ENCODE data around the gene STXBP4. TPM values are rescaled to one million over a fixed set of nuclear protein-coding genes. Genes with fewer than 3 reads are reported as not detected.
A peak's percentile ranks its signal among the peaks of the same experiment; 100 is the strongest.
"Not testable (repeated sequence)": the region's sequence is repeated elsewhere in the genome, so short reads cannot be mapped to it uniquely, and the experiment has no call there.

Gene STXBP4
- total RNA-seq, 1 experiment from 2014 or later = 2.8 TPM

DNA sequence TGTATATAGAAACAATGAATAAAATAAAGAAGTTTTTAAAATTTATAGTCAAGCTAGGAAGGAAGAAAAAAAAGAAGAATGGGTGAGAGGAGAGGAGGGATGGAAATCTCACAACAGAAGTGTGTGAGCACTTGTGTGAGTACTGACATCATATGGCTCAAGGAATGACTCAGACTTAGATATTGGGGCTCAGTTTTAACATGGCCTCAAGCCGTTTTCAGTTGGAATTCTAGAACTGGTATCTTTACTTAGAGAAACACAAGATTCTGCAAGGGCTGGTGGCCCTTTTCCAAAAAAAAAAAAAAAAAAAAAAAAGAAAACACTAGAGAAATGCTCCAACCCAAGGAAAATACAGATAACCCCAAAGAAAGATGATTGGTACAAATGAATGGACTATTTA lies 55.1 kb downstream of the STXBP4 start:
- DNase-seq (ENCODE audit: low spot score) = no peak
- in situ Hi-C loops (cut with HindIII; ENCODE audit: low sequenced_read_pairs) = no loop called here

DNA sequence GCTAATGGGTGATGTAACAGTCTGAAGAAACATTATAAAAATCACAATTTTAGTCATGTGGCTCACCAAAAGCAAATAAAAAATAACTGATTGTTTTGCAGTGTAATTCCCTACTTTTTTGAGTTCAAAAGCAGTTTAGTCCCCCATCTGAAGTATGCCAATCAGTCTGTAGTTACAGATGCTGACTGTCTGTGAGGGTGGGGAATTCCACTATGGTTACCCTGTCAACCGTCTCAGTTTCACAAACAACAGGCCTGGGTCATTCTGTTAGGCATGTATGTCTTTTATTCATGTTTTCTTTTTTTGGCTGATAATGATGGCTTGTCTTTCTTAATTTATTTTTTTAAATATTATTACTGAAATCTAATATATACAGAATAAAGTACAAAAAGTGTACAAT lies 69.3 kb downstream of the STXBP4 start:
- in situ Hi-C loops (cut with HindIII; ENCODE audit: low sequenced_read_pairs) = no loop called here
- DNase-seq (ENCODE audit: low spot score) = no peak

DNA sequence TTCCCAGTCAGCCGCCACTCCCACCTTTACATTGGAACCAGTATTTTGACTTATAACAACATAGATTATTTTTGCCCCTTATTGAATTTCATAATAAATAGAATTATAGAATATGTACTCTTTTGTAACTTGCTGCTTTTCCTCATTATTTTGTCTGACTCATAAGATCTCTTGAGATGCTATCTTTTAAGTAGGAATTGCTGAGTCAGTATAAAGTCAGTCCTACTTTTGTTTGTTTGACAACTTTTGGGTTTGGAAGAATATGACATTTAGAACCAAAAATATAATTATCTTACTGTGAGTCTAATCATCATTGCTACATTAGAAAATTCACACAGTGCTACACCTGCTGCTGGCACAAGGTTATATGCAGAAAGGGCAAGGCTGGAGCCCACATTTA lies 69.7 kb downstream of the STXBP4 start:
- DNase-seq (ENCODE audit: low spot score) = no peak
- in situ Hi-C loops (cut with HindIII; ENCODE audit: low sequenced_read_pairs) = no loop called here

DNA sequence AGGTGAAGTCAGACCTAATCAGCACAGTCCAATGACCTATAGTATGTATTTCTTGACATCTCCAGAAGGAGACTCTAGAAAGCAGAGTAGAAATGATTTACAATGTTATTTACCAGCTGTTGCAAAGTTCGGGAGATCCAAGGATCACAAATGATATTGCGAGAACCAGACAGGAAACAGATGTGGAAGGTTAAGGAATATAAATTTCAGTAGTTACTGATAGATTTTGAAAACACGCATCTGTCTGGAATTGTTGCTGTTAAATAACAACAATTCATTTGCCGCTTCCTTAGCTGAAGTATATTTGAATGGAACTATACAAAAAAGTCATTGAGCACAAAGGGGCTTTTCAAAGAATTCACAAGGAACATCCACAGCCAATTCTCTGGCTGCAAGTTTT lies 72.0 kb downstream of the STXBP4 start:
- no peak for DNase-seq (ENCODE audit: low spot score)
- in situ Hi-C loops (cut with HindIII; ENCODE audit: low sequenced_read_pairs) = no loop called here

DNA sequence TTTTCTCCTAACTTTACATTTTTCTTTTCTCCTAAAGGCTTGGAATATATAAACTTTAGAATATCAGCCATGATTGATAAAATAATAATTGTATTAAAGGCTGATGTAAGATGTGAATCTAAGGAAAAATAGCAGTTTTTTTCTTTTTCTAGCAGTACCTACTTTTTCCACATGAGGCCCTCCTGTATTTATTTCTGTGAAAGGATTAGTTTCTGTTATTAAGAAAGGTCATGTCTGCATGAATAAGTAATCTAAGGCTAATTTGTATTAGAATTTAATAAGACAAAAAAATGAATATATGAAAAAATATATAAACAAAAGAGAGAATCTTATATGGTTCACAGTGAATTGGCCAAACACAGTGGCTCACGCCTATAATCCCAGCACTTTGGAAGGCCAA lies 85.3 kb downstream of the STXBP4 start:
- in situ Hi-C loops (cut with HindIII; ENCODE audit: low sequenced_read_pairs) = no loop called here
- peak; percentile 37 for DNase-seq (ENCODE audit: low spot score)

DNA sequence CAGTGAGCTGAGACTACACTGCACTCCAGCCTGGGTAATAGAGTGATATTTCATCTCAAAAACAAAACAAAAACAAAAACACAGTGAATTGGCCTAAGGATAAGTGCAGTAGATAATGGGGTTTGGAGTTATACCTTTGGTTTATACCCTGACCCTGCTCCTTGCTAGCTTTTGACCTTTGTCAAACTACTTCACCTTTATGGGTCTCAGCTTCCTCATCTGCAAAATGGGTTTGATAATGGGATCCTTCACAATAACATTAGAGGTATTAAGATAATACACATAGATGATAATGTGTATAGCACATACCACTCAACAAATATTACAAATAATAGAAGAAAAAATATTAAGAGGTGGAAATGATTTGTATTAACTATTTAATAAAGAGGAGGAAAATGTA lies 85.9 kb downstream of the STXBP4 start:
- in situ Hi-C loops (cut with HindIII; ENCODE audit: low sequenced_read_pairs) = no loop called here

DNA sequence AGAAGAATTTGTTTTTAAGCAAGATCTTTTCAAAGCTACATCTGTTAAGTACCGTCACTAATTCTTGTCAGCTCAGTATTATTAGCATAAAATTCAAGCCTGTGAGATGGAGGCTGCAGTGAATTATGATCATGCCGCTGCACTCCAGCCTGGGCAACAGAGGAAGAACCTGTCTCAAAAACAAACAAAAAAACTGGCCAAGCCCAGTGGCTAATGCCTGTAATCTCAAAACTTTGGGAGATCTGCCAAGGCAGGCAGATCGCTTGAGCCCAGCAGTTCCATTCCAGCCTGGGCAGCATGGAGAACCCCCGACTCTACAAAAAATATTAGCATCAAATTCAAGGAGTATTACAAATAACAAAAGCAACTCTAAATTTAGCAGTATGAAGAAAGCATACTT lies 88.0 kb downstream of the STXBP4 start:
- in situ Hi-C loops (cut with HindIII; ENCODE audit: low sequenced_read_pairs) = no loop called here
- peak; percentile 61 for DNase-seq (ENCODE audit: low spot score)

More for the DNA sequence above, 85.9 kb downstream of the STXBP4 start:
- DNase-seq (ENCODE audit: low spot score) = no peak

DNA sequence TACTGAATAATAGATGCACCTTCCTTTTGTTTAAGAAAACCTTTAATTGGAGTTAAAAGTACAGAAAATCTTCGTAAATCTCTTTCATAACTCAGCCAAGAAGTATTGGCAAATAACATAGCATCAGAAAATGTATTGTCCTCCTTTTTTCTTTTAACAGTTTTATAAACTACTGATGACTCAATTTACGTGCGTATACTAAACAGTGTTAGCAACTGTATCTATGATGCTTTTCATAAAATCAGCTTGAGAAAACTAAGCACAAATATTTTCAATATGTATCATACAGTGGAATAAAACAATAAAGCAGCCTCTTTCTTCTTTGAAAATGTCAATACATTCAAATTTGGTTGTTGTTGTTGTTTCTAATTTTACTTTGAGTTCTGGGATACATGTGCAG lies 88.6 kb downstream of the STXBP4 start:
- DNase-seq (ENCODE audit: low spot score) = no peak
- in situ Hi-C loops (cut with HindIII; ENCODE audit: low sequenced_read_pairs) = no loop called here

DNA sequence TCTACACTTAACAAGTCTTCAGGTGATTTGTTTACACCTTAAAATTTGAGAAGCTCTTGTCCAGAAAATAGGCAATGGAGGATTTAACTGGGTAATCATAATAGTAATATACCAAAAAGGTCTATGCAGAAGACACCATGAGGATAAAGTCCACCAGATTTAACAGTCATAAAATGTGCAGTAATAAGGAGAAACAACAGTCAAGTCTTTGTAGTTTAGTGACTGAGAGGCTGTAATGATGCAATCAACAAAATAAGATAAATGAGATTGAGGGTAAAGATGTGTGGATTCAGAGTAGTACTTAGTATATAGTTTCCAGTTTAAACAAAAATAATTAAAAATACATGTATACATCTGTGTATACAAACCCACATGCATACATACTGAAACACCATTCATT lies 91.2 kb downstream of the STXBP4 start:
- in situ Hi-C loops (cut with HindIII; ENCODE audit: low sequenced_read_pairs) = no loop called here
- no peak for DNase-seq (ENCODE audit: low spot score)

DNA sequence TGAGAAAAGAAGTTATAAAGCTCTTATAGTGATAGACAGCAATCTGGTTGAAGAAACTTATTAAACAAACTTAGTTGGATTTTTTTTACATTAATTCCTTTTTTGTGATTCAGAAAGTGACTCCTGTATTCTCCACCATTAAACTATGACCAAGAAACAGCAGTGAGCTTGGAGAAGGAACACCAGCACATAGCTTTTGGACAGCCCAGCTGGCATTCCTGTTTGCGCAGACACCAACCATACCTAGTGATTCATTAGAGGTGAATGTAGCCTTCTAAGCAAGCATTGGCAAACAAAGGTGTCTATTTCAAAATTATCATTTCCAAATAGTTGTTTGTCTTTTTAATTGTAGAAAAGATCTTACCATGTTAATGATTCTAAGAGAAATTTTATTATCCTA lies 94.4 kb downstream of the STXBP4 start:
- DNase-seq (ENCODE audit: low spot score) = no peak
- in situ Hi-C loops (cut with HindIII; ENCODE audit: low sequenced_read_pairs) = no loop called here

DNA sequence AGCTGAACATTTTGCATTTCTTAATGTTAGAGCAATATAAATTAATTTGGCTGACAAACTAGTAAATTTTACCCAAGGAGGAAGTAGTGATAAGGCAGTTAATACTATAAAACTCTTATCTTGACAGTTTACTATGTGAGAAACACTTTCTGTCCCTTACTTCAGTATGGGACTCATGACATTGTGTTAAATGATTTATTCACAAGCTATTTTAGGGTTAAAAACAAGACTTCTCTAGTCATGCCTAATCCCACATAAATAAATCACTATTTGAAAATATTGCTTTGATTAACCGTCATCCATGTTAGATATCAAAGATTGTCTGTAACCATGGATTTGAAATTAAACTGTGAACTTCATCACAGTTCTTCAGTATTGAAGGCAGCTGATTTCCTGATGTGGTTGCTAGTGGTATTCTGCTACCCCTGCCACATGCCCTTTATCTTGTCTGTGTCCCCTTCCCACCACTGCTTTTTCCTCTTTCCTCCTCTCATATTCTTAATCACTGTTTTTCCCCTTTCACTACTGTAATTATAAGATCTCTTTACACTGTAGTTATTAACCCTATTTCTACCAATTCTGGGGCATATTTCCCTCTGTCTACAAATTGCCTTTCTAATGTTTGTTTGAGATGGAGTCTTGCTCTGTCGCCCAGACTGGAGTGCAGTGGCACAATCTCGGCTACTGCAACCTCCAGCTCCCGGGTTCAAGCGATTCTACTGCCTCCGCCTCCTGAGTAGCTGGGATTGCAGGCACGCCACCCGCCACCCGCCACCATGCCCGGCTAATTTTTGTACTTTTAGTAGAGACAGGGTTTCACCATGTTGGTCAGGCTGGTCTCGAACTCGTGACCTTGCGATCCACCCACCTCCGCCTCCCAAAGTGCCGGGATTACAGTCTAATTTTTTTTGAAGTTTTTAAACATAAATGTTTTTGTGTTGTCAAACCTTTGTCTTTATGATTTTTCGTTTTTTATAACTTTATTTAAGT lies 95.6 kb downstream of the STXBP4 start:
- DNase-seq (ENCODE audit: low spot score) = no peak
- in situ Hi-C loops (cut with HindIII; ENCODE audit: low sequenced_read_pairs) = no loop called here

DNA sequence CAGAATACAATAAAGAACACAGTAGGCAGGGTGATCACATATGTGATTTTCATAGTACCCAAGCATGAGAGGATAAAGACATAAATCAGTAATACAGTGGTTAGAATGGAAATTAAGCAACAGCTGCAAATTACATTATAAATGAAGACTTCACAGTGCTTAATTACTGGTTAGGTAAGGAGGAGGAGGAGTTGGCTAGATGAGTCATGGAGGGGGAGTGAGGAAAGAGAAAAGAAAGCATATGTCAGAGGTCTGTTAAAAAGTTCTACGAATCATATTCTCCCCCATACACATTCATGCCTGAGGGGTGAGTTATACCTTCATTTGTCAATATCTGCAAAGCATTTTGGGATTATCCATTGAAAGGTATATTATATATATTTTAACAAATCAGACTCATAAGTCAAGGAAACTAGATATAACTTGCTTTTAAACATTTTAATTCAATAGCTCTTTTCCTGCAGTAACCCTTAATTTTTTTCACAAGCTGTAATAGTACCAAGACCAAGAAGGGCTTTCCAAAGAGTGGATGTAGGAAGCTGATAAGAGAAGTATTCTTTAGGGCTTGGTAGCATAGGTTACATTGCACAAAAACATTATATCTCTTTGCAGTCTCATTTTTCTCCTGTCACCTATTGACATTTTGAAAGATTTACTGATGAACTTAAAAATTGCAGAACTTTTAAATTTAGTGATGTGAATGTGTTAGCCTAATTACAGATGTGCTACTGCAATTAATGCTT lies 99.3 kb downstream of the STXBP4 start:
- no peak for DNase-seq (ENCODE audit: low spot score)
- in situ Hi-C loops (cut with HindIII; ENCODE audit: low sequenced_read_pairs) = no loop called here

DNA sequence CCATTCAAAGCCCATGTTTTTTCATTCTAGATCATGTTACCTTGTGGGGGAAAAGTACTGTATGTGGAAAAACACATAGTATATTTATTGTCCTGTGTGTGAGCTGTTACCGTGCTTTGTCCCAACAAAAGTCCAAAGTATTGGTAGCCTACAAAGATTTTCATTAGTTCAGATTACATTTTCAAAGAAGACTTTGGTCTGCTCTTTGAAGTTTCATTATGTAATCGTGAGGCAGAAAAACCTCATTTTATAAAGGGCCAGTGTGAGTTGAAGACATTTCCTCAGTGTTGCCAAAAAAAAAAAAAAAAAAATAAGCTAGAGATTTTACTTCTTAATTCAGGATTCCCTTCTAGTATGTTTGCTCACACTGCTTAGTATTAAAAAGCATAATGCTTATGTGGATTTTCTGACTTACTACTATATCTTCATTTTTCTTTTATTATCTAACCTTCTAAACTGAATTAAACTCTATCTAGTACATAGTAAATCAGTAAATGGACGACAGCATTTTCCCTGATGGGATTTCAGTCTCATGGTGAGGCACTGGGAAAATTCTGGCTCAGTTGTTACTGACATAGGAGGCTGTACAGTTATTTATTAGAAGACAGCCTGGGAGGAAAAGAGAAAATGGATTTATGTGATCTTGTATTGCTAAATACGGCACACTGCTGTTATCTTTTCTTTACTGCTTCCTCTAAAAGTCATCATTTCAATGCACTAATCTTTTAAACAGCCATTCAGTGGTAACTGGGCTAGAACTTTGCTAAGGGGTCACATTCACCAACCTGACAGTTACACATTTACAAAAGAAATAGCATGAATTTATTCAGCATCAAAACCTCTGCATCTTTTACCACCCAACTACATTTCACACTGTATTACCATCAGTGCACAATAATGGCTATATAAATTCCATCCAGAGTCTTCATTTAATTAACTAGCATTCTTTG lies 100.6 kb downstream of the STXBP4 start:
- no peak for DNase-seq (ENCODE audit: low spot score)
- in situ Hi-C loops (cut with HindIII; ENCODE audit: low sequenced_read_pairs) = no loop called here

DNA sequence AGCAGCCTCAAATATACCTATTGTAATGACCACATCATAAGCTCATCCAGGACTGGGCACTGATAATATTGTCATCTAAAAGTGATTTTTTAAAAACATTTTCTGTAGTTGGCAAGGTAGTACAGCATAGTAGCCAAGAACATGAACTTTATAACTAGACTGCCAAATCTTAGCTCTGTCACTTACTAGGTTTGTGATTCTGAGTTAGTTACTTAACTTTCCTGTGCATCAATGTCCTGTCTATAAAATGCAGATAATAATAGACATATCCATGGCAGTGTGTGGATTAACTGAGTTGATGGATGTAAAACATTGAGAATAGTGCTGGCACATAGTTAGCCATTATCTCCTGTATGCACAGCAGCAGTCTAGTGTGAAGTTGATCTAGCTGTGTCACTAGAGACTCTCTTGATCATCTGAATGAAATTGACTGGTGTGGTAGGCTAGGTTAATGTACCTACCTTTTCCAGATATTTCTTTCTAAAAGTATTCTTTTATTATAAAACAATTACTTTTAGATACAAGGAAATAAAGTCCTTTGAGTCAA lies 101.5 kb downstream of the STXBP4 start:
- DNase-seq (ENCODE audit: low spot score) = no peak
- in situ Hi-C loops (cut with HindIII; ENCODE audit: low sequenced_read_pairs) = no loop called here

DNA sequence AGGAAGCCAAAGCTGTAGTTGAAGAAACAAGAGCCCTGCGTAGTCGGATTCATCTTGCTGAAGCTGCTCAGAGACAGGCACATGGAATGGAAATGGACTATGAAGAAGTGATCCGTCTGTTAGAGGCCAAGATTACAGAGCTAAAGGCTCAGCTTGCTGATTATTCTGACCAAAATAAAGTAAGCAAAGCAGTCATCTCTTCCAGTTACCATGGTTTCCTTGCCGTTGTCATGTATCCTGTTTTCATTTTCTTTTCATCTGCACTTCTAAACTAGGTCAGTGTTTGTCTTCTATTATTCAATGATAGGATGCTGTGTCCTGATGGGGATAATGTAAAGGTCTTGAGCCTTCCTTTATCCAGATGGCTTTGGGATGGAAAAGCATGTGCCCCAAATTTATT lies 104.3 kb downstream of the STXBP4 start:
- in situ Hi-C loops (cut with HindIII; ENCODE audit: low sequenced_read_pairs) = no loop called here
- DNase-seq (ENCODE audit: low spot score) = no peak

DNA sequence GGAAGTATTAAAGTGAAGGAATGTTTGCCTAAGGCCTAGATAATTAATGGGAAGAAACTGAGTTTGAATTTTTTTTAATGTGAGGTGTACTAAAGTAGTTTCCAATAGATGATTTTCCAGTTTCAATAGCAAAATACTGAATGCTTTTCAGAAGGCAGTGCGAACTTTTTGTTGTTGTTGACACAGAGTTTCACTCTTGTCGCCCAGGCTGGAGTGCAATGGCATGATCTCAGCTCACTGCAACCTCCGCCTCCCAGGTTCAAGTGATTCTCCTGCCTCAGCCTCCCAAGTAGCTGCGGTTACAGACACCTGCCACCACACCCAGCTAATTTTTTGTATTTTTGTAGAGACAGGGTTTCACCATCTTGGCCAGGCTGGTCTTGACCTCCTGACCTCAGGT lies 104.9 kb downstream of the STXBP4 start:
- DNase-seq (ENCODE audit: low spot score); in situ Hi-C loops (cut with HindIII; ENCODE audit: low sequenced_read_pairs): not testable (repeated sequence)

DNA sequence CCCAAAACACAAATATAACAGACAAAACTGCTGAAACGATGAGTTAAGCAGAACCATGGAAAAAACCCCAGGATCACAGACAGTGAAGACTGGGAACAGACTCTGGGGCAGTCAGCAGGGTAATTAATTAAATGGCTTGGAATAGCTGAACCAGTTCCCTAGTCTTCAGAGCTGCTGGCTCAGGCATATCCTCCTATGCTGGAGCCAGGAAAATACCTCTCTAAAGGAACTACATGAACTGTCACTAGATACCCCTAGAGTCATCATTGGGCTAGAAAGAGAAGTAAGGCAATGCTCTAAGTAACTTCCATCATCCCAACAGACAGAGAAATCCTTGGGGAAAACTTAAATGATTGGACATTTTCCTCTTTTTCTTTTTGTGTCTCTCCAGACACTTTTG lies 113.0 kb downstream of the STXBP4 start:
- in situ Hi-C loops (cut with HindIII; ENCODE audit: low sequenced_read_pairs) = no loop called here
- DNase-seq (ENCODE audit: low spot score) = no peak

DNA sequence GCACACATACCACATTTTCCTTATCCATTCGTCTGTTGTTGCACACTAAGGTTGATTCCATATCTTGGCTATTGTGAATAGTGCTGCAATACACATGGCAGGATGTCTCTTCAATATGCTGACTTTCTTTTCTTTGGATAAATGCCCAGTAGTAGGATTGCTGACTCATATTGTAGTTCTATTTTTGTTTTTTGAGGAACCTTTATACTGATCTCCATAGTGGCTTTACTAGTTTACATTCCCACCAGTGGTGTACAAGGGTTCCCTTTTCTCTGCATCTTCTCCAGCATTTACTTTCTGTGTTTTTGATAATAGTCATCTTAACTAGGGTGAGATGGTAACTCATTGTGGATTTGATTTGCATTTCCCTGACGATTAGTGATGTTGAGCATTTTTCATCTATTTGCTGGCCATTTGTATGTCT lies 118.1 kb downstream of the STXBP4 start:
- in situ Hi-C loops (cut with HindIII; ENCODE audit: low sequenced_read_pairs) = no loop called here
- DNase-seq (ENCODE audit: low spot score) = peak; percentile 25

DNA sequence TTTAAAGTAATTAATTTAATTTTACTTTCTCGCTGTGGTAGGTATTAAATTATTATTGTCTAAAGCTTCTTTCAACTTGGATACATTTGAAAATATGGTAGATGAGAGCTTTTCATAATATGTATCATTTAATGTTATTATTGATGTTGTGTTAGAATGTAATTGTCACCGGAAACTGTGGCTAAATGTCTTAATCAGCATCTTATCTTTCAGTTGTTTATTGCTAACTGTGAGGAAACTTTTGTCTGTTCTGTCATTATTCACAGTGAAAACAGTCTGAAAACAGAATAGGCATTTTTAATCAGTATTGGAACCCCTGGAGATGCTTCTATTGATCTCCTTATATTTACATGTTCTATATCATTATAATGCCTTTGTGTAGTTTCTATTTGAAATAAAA lies 120.7 kb downstream of the STXBP4 start:
- in situ Hi-C loops (cut with HindIII; ENCODE audit: low sequenced_read_pairs) = no loop called here

More for the DNA sequence above, 120.7 kb downstream of the STXBP4 start:
- DNase-seq (ENCODE audit: low spot score) = no peak
